H1 (cell line): ENCODE data around the gene SPATA33.

Experiments
- EGR1 ChIP-seq: IDR thresholded peaks from 2 replicates; pipeline ENCODE4 v1.6.1; 2011; ENCODE audit warnings: low read depth, low read length, borderline replicate concordance
- EZH2 ChIP-seq: fragments of 200-600 bp; sonication (generic); IDR thresholded peaks from 2 replicates; pipeline ENCODE4 v1.7.1; 2012; ENCODE audit warnings: low read depth, mild to moderate bottlenecking, moderate library complexity, low read length, inconsistent platforms; ENCODE audit not compliant: severe bottlenecking
- RNF2 ChIP-seq: fragments of 200-900, 300-1000 bp; sonication (generic); IDR thresholded peaks from 2 replicates; pipeline ENCODE4 v1.7.1; 2016; ENCODE audit warnings: borderline replicate concordance, low read depth, mild to moderate bottlenecking, antibody characterized with exemption, low read length; ENCODE audit not compliant: poor library complexity, severe bottlenecking; ENCODE audit errors: missing control alignments
- TAF7 ChIP-seq: optimal IDR thresholded peaks from 2 replicates; pipeline ENCODE3; 2011; ENCODE audit warnings: low read depth, mild to moderate bottlenecking, inconsistent platforms, low read length, moderate library complexity, borderline replicate concordance
- TEAD4 ChIP-seq: IDR thresholded peaks from 2 replicates; pipeline ENCODE4 v1.6.1; 2012; ENCODE audit warnings: low read depth, low read length, inconsistent platforms, mixed read lengths
- TF ChIP-seq, protein P1 (sequence below), 3 experiments: IDR thresholded peaks; 1 replicate in 2 of 3; 2 replicates in 1 of 3; pipeline versions ENCODE4 v1.5.1 to v1.6.1; 2011; ENCODE audit warnings: low read length in 3 of 3, mild to moderate bottlenecking in 3 of 3, inconsistent platforms in 2 of 3, low read depth in 1 of 3, moderate library complexity in 1 of 3; ENCODE audit not compliant: insufficient read depth in 1 of 3; ENCODE audit errors: control extremely low read depth in 1 of 3

DNA sequence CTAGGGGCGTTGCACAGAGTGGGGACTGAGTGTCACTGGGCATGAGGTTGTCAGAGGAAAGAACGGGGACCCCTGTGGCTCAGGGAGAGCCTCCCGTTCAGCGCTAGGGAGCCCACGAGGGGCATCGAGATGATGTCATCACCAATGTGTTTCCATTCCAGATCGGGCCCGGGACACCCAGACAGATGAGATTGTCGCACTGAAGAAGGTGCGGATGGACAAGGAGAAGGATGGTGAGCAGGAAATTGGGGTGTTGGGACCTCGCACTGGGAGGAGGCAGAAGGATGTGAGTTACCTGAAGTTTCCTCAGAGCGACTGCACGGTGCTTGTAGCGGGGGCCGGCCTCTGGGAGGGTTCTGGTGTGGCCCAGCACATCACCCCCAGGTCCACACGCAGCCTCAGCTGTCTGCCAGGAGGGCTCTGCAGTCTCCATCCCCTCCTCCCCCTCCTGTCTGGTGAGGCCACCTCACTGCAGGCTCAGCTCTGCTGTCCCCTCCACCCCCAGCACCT, 32.8 kb downstream of the SPATA33 start:
- TF ChIP-seq EGR1 (no peak), EZH2 (no peak), TAF7 (no peak), TEAD4 (no peak), RNF2 (no peak)
- TF ChIP-seq, protein P1, sequence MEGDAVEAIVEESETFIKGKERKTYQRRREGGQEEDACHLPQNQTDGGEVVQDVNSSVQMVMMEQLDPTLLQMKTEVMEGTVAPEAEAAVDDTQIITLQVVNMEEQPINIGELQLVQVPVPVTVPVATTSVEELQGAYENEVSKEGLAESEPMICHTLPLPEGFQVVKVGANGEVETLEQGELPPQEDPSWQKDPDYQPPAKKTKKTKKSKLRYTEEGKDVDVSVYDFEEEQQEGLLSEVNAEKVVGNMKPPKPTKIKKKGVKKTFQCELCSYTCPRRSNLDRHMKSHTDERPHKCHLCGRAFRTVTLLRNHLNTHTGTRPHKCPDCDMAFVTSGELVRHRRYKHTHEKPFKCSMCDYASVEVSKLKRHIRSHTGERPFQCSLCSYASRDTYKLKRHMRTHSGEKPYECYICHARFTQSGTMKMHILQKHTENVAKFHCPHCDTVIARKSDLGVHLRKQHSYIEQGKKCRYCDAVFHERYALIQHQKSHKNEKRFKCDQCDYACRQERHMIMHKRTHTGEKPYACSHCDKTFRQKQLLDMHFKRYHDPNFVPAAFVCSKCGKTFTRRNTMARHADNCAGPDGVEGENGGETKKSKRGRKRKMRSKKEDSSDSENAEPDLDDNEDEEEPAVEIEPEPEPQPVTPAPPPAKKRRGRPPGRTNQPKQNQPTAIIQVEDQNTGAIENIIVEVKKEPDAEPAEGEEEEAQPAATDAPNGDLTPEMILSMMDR (IDR thresholded peaks at IDR 0.05; ENCODE audit: control extremely low read depth in 1 of 3, insufficient read depth in 1 of 3, low read depth in 1 of 3, low read length in 3 of 3), result no peak
